WERI-Rb-1 (cell line): Measurements from ENCODE around the gene PSAP.
A peak's percentile ranks its signal among the peaks of the same experiment; 100 is the strongest.

Experiments used
- DNase-seq: peaks from one replicate; pipeline ENCODE4 v3.0.0-alpha.2; 2020
- H3K27ac ChIP-seq: fragments of 250-450 bp; sonication (Bioruptor Pico); 2 replicates; pipeline ENCODE4 v1.5.1; 2020; ENCODE audit warnings: mild to moderate bottlenecking, moderate library complexity
- H3K27me3 ChIP-seq: fragments of 250-450 bp; sonication (Bioruptor Pico); 2 replicates; pipeline ENCODE4 v1.5.1; 2021; ENCODE audit warnings: mild to moderate bottlenecking, low read depth, moderate library complexity; ENCODE audit not compliant: insufficient read depth, severe bottlenecking
- H3K36me3 ChIP-seq: fragments of 250-450 bp; sonication (Bioruptor Pico); 2 replicates; pipeline ENCODE4 v1.5.1; 2020; ENCODE audit warnings: mild to moderate bottlenecking, moderate library complexity
- H3K4me3 ChIP-seq: 2 replicates; pipeline ENCODE4 v1.5.1; 2011; ENCODE audit warnings: low read depth, mild to moderate bottlenecking, control low read depth, low read length
- H3K9me3 ChIP-seq: fragments of 250-450 bp; sonication (Bioruptor Pico); 2 replicates; pipeline ENCODE4 v1.5.1; 2021; ENCODE audit warnings: mild to moderate bottlenecking, moderate library complexity; ENCODE audit not compliant: severe bottlenecking
- TF ChIP-seq, protein P1 (sequence below): IDR thresholded peaks from 2 replicates; pipeline ENCODE4 v1.5.1; 2011; ENCODE audit warnings: low read depth, mild to moderate bottlenecking, control low read depth, inconsistent platforms, low read length

PSAP gene

DNA sequence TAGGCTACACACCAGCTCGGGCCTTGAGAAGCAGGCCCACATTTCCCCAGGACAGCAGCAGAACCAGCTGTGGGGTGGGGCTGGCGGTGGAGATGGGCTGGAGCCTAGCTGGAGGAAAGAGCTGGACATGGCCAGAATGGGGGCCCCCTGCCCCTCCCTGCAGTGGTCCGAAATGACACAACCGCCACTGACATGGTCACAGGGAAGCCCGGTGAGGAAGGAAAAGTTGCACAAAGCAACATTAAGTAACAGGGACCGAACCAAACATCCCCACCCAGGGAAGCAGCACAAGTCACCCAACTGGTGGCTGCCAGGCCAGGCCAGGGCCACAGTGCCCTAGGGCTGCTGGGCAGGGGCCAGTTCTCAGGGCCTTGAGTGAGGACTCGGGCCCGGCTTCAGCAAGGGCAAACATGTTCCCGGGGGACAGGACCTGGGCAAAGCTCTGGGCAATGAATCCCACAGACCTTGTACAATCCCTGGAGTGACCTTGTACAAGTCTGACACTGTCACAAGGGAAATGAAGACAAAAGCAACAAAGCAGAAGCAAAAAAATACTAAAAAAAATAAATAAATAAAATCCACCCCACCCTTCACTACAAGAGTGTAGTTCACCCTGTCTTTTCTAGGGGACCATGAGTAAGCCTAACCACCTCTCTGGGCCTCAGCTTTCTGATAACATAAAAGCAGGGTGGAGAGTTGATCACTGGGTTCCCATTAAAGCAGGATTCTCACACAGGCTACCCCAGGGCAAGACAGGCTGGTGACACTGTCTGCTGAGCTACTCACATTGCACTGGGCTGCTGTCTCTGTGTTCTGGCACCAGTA, 33.0 kb downstream of the PSAP start:
- Histone ChIP-seq H3K36me3 (peaks cover 88% of the 10 kb centered on the region), H3K27me3 (no peaks in the 10 kb centered on the region), H3K9me3 (no peaks in the 10 kb centered on the region), H3K4me3 (no peak overlapping the region), H3K27ac (no peak overlapping the region)
- TF ChIP-seq, protein P1, sequence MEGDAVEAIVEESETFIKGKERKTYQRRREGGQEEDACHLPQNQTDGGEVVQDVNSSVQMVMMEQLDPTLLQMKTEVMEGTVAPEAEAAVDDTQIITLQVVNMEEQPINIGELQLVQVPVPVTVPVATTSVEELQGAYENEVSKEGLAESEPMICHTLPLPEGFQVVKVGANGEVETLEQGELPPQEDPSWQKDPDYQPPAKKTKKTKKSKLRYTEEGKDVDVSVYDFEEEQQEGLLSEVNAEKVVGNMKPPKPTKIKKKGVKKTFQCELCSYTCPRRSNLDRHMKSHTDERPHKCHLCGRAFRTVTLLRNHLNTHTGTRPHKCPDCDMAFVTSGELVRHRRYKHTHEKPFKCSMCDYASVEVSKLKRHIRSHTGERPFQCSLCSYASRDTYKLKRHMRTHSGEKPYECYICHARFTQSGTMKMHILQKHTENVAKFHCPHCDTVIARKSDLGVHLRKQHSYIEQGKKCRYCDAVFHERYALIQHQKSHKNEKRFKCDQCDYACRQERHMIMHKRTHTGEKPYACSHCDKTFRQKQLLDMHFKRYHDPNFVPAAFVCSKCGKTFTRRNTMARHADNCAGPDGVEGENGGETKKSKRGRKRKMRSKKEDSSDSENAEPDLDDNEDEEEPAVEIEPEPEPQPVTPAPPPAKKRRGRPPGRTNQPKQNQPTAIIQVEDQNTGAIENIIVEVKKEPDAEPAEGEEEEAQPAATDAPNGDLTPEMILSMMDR, result no peak
- DNase-seq, result no peak

DNA sequence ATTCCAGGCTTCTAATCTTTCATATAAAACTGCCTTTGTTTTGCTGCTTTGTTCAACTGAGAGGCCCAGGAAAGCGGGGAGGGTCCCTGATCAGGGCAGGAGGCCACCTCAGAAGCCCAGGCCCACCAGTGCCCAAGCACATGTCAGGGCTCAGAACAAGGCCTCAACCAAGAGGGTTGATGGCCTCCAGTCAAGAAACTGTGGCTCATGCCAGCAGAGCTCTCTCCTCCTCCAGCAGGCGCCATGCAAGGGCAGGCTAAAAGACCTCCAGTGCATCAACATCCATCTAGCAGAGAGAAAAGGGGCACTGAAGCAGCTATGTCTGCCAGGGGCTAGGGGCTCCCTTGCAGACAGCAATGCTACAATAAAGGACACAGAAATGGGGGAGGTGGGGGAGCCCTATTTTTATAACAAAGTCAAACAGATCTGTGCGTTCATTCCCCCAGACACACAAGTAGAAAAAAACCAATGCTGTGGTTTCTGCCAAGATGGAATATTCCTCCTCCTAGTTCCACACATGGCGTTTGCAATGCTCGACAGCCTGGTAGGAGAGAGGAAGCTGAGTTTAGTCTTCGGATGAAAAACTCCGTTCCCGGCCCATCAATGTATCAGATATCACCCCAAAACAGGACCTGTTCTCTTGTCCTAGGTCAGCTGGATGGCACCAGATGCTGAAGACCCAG, 34.0 kb downstream of the PSAP start:
- TF ChIP-seq, protein P1, result no peak
- Histone ChIP-seq H3K27ac (no peak overlapping the region), H3K4me3 (no peak overlapping the region), H3K27me3 (no peaks in the 10 kb centered on the region), H3K36me3 (peaks cover 94% of the 10 kb centered on the region), H3K9me3 (no peaks in the 10 kb centered on the region)
- no peak for DNase-seq

DNA sequence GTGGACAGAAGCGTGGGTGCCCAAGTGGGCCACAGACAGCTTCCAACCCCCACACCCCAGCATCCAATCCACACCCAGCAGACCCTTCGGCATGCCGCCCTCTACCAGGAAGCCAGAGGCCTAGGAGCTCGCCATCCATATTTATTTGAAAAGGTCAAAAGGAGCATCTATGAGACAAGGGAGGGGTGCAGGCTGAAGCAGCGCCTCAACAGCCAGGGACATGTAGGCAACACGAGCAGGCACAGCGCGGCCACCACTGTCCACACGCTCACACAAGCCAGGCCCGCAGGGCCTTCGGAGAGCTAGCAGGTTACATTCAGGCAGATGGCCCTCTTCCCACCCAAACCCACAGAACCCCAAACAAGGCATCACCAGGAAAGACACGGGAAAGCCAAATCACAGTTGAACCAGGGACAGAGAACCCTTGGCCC, 34.6 kb downstream of the PSAP start:
- TF ChIP-seq, protein P1, result no peak
- H3K4me3 ChIP-seq, result no peak overlapping the region
- no peak overlapping the region for H3K27ac ChIP-seq
- H3K9me3 ChIP-seq, result no peaks in the 10 kb centered on the region
- H3K27me3 ChIP-seq, result no peaks in the 10 kb centered on the region
- peaks cover 91% of the 10 kb centered on the region for H3K36me3 ChIP-seq
- DNase-seq, result no peak

DNA sequence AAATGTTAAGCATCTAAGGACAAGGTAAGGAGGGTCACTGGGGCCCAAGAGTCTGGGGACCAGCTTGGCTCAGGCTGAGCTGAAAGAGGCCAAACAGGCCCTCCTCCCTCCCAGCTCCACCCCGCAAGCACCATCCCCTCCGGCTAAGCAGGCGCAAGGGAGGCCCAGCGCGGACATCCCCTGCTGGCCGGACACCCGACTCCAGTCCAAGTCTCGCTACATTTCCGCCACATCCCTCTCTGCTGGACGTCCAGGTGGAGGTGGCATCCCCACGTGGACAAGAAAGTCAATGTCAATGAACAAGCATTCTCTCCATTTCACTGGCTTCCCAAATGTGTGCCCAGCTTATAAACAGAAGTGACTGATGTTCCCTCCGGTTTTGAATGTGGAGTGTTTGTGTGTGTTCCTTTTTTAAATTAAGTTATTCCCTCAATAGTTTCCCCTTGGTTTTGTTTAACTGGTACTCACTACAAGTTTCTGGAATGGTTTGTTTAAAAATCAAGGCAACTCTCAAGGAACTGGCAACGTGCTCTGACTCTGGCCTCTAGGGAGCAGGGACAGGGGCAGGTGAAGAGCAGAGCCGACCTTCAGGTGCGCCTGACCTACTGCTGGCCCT, 35.4 kb downstream of the PSAP start:
- Histone ChIP-seq H3K9me3 (no peaks in the 10 kb centered on the region), H3K27me3 (no peaks in the 10 kb centered on the region), H3K27ac (no peak overlapping the region), H3K4me3 (no peak overlapping the region), H3K36me3 (peaks cover 88% of the 10 kb centered on the region)
- TF ChIP-seq, protein P1, result no peak
- no peak for DNase-seq

DNA sequence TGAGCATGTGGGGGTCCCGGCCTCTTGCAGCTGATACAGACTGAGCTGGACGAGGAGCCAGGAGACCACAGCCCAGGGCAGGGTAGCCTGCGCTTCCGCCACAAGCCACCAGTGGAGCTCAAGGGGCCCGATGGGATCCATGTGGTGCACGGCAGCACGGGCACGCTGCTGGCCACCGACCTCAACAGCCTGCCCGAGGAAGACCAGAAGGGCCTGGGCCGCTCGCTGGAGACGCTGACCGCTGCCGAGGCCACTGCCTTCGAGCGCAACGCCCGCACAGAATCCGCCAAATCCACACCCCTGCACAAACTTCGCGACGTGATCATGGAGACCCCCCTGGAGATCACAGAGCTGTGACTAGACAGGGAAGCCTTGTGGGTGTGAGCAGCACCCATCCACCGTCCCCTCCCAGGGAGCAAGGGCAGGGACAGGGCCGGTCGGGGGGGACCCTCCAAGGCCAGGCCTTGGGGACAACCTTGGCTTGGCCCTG, 36.1 kb downstream of the PSAP start:
- Histone ChIP-seq H3K4me3 (no peak overlapping the region), H3K27me3 (no peaks in the 10 kb centered on the region), H3K9me3 (no peaks in the 10 kb centered on the region), H3K36me3 (peaks cover 90% of the 10 kb centered on the region), H3K27ac (no peak overlapping the region)
- DNase-seq, result no peak
- TF ChIP-seq, protein P1, result peak; percentile 40
